ENCODE results near the gene CASP4.
A peak's percentile ranks its signal among the peaks of the same experiment; 100 is the strongest.
"Not testable (repeated sequence)": the region's sequence is repeated elsewhere in the genome, so short reads cannot be mapped to it uniquely, and the experiment has no call there.

CASP4 gene

GRCh38 chr11:104968355-104968855 lies at the start of gene CASP4:
Gene CASP4 (minus strand): TSS chr11:104968574. CDS start chr11:104968525, 49 bp downstream.
- ATAC-seq (peak; percentile 22), DNase-seq (no peak)

GRCh38 chr11:105007463-105007862 lies 39.1 kb upstream of the CASP4 start:
- no peak for ATAC-seq

GRCh38 chr11:105005451-105005845 lies 37.1 kb upstream of the CASP4 start:
- ATAC-seq (no peak), DNase-seq (no peak)

More at GRCh38 chr11:105007463-105007862, 39.1 kb upstream of the CASP4 start:
- DNase-seq = no peak

- DNase-seq = no peak
- no peak for ATAC-seq
Measured at GRCh38 chr11:105004021-105004420, 35.6 kb upstream of the CASP4 start.

GRCh38 chr11:105003151-105003550 lies 34.8 kb upstream of the CASP4 start:
- ATAC-seq (no peak), DNase-seq (no peak)

GRCh38 chr11:105000797-105001196 lies 32.4 kb upstream of the CASP4 start:
- DNase-seq = peak; percentile 66
- ATAC-seq = peak; percentile 83

GRCh38 chr11:105000167-105000566 lies 31.8 kb upstream of the CASP4 start:
- no peak for ATAC-seq

GRCh38 chr11:104999721-105000120 lies 31.3 kb upstream of the CASP4 start:
- ATAC-seq = no peak
- DNase-seq = no peak

More at GRCh38 chr11:105000167-105000566, 31.8 kb upstream of the CASP4 start:
- peak; percentile 12 for DNase-seq

GRCh38 chr11:104997288-104997687 lies 28.9 kb upstream of the CASP4 start:
- ATAC-seq (no peak), DNase-seq (no peak)

- no peak for DNase-seq
- ATAC-seq = no peak
Measured at GRCh38 chr11:104995001-104995408, 26.6 kb upstream of the CASP4 start.

GRCh38 chr11:104992781-104993180 lies 24.4 kb upstream of the CASP4 start:
- ATAC-seq (no peak), DNase-seq (no peak)

- no peak for ATAC-seq
- DNase-seq = no peak
Measured at GRCh38 chr11:104991994-104992393, 23.6 kb upstream of the CASP4 start.

GRCh38 chr11:104984808-104985207 lies 16.4 kb upstream of the CASP4 start:
- DNase-seq = no peak
- no peak for ATAC-seq

GRCh38 chr11:104979839-104980238 lies 11.5 kb upstream of the CASP4 start:
- ATAC-seq (no peak), DNase-seq (no peak)

GRCh38 chr11:104973616-104974015 lies 5.2 kb upstream of the CASP4 start:
- ATAC-seq = no peak
- DNase-seq = no peak

- ATAC-seq, DNase-seq: not testable (repeated sequence)
Measured at GRCh38 chr11:104972924-104973323, 4.5 kb upstream of the CASP4 start.

GRCh38 chr11:104970756-104971155 lies 2.4 kb upstream of the CASP4 start:
- DNase-seq (no peak), ATAC-seq (no peak)

- ATAC-seq = no peak
- no peak for DNase-seq
Measured at GRCh38 chr11:104968856-104969776, 742 bp upstream of the CASP4 start.

GRCh38 chr11:104967534-104968354 lies 630 bp downstream of the CASP4 start:
- ATAC-seq (no peak), DNase-seq (no peak)

GRCh38 chr11:104965735-104966134 lies 2.6 kb downstream of the CASP4 start:
- ATAC-seq = no peak
- no peak for DNase-seq

GRCh38 chr11:104964247-104964646 lies 4.1 kb downstream of the CASP4 start:
- DNase-seq (no peak), ATAC-seq (no peak)

- no peak for ATAC-seq
- DNase-seq = no peak
Measured at GRCh38 chr11:104962852-104963251, 5.5 kb downstream of the CASP4 start.

- DNase-seq = no peak
- no peak for ATAC-seq
Measured at GRCh38 chr11:104957280-104957679, 11.1 kb downstream of the CASP4 start.
